T-cell (primary cell): ENCODE results near the gene TP53I13. TPM values are rescaled to one million over a fixed set of nuclear protein-coding genes. Genes with fewer than 3 reads are reported as not detected.

Experiments
- ATAC-seq, 4 experiments: fragments of 200-7000 bp in 3 of 4; fragments of 150-1000 bp in 1 of 4; cut with Tn5 transposase; replicated peaks in 1 of 4; 1 replicate in 3 of 4; 2 replicates in 1 of 4; pipeline ENCODE4 v1.10.0; 2021; ENCODE audit warnings: moderate library complexity in 3 of 4, mild to moderate bottlenecking in 2 of 4, moderate number of reproducible peaks in 1 of 4
- CTCF ChIA-PET, 2 donors: fragments of 300-600 bp; sonication (Branson Sonifier 250); formaldehyde crosslinking; loops; one replicate each; lab custom pipeline; 2022; ENCODE audit warnings: antibody characterized with exemption in 2 of 2; lab: Charles Lee
- POLR2A ChIA-PET, 2 donors: fragments of 300-600 bp; sonication (Branson Sonifier 250); formaldehyde crosslinking; loops; one replicate each; lab custom pipeline; 2022; ENCODE audit warnings: antibody characterized with exemption in 2 of 2; lab: Charles Lee
- DNase-seq, 35 experiments: peaks; one replicate each; pipeline versions ENCODE4 v3.0.0 to v3.0.0-alpha.2; 2013 to 2023
- H3K27ac ChIP-seq: one replicate; pipeline ENCODE4 v1.5.1; 2013; ENCODE audit warnings: low read length
- H3K27me3 ChIP-seq, 2 experiments: replicated peaks in 1 of 2; 1 replicate in 1 of 2; 2 replicates in 1 of 2; pipeline versions ENCODE4 v1.6.1 to v1.7.0; 2013; ENCODE audit warnings: low read length in 1 of 2, mixed read lengths in 1 of 2; ENCODE audit not compliant: control insufficient read depth in 2 of 2, insufficient read depth in 2 of 2; ENCODE audit errors: extremely low read depth in 1 of 2
- H3K36me3 ChIP-seq, 2 donors: 1 replicate in 1 of 2; 2 replicates in 1 of 2; pipeline versions ENCODE4 v1.6.1 to v1.7.0; 2013; ENCODE audit warnings: low read length in 1 of 2; ENCODE audit not compliant: control insufficient read depth in 2 of 2, insufficient read depth in 1 of 2; ENCODE audit errors: extremely low read depth in 1 of 2
- H3K4me1 ChIP-seq, 2 experiments: 1 replicate in 1 of 2; 2 replicates in 1 of 2; pipeline versions ENCODE4 v1.6.1 to v1.7.0; 2013; ENCODE audit warnings: low read length in 2 of 2, mixed read lengths in 1 of 2; ENCODE audit not compliant: insufficient read depth in 2 of 2, control insufficient read depth in 1 of 2; ENCODE audit errors: extremely low read depth in 1 of 2
- H3K4me3 ChIP-seq, 2 donors: 1 replicate in 1 of 2; 2 replicates in 1 of 2; pipeline versions ENCODE4 v1.5.1 to v1.7.0; 2013; ENCODE audit warnings: mild to moderate bottlenecking in 2 of 2, low read length in 1 of 2, moderate library complexity in 1 of 2; ENCODE audit not compliant: control insufficient read depth in 1 of 2; ENCODE audit errors: extremely low read depth in 1 of 2
- H3K9me3 ChIP-seq: 2 replicates; pipeline ENCODE4 v1.7.0; 2013
- H3K27ac Mint-ChIP-seq, 2 donors: one replicate each; pipeline ENCODE4 v1.8.0; 2020 to 2021; ENCODE audit warnings: mild to moderate bottlenecking in 2 of 2, mixed read lengths in 2 of 2
- H3K27me3 Mint-ChIP-seq, 2 donors: one replicate each; pipeline ENCODE4 v1.8.0; 2021 to 2022; ENCODE audit warnings: mixed read lengths in 2 of 2
- H3K36me3 Mint-ChIP-seq: one replicate; pipeline ENCODE4 v1.8.0; 2021; ENCODE audit warnings: mixed read lengths
- H3K4me1 Mint-ChIP-seq, 3 donors: one replicate each; pipeline ENCODE4 v1.8.0; 2020 to 2022; ENCODE audit warnings: mixed read lengths in 3 of 3, mild to moderate bottlenecking in 1 of 3
- H3K4me3 Mint-ChIP-seq, 3 donors: one replicate each; pipeline ENCODE4 v1.8.0; 2020 to 2022; ENCODE audit warnings: mild to moderate bottlenecking in 3 of 3, mixed read lengths in 3 of 3, moderate library complexity in 3 of 3
- H3K9me3 Mint-ChIP-seq, 3 donors: one replicate each; pipeline ENCODE4 v1.8.0; 2020 to 2022; ENCODE audit warnings: mixed read lengths in 3 of 3
- WGBS: methylation state at CpG from one replicate; pipeline ENCODE4 v1.1.5; 2013; ENCODE audit warnings: missing lambda C conversion rate; ENCODE audit not compliant: insufficient coverage; 5-methylcytosine and 5-hydroxymethylcytosine counted together
- total RNA-seq, 35 experiments: library from RNA in 6 of 35; stranded (reverse) in 6 of 35; fragments of 120-200 nt in 1 of 35; gene quantifications; one replicate each; pipeline versions ENCODE4 v1.2.1 to v1.2.4 and lab custom pipeline; 2013 to 2026

TP53I13 gene
- total RNA-seq, 5 donors from 2014 or later (not counting 1 experiment from before 2014, with no cell fraction given): 56.0 to 166 (median 128) TPM

- H3K36me3 ChIP-seq: peaks cover 26 to 64% of the 10 kb centered on the region in 2 donors
- Mint-ChIP-seq H3K9me3 (no peaks in the 10 kb centered on the region), H3K27ac (no peak overlapping the region)
These were observed 5.6 kb downstream of the TP53I13 start for GRCh38 chr17:29573871-29574731.

GRCh38 chr17:29574732-29575510, 6.4 kb downstream of the TP53I13 start:
- Histone ChIP-seq H3K36me3 (peaks cover 26 to 72% of the 10 kb centered on the region in 2 donors), H3K27ac (no peak overlapping the region), H3K4me1 (peaks cover 0 to 12% of the 10 kb centered on the region in 2 experiments), H3K4me3 (no peak overlapping the region), H3K27me3 (no peaks in the 10 kb centered on the region), H3K9me3 (no peaks in the 10 kb centered on the region)
- H3K27me3 Mint-ChIP-seq: no peaks in the 10 kb centered on the region
- no peak overlapping the region for H3K4me3 Mint-ChIP-seq
- H3K27ac Mint-ChIP-seq: no peak overlapping the region
- peaks cover 10% of the 10 kb centered on the region for H3K36me3 Mint-ChIP-seq
- WGBS: 98% methylated on average over 12 of the region's 17 CpGs
- no peaks in the 10 kb centered on the region for H3K9me3 Mint-ChIP-seq
- DNase-seq: peak in 1 of 35 experiments; percentile 12
- no peak for ATAC-seq
- CTCF ChIA-PET: interaction anchor here (0.6 kb wide), 2 partner anchors 205 to 233 kb away, joined by 5 read pairs; no protein-coding TSS in a partner anchor
- POLR2A ChIA-PET: interaction anchor here in 1 of 2 donors (0.6 kb wide), 1 partner anchor 21 kb away, joined by 5 read pairs; no protein-coding TSS in a partner anchor
- H3K4me1 Mint-ChIP-seq: peaks cover 8 to 13% (median 8%) of the 10 kb centered on the region in 3 donors

More at GRCh38 chr17:29573871-29574731, 5.6 kb downstream of the TP53I13 start:
- DNase-seq: peak in 1 of 35 experiments; percentile 11
- CTCF ChIA-PET: interaction anchor here in 1 of 2 donors (0.6 to 0.7 kb wide), 2 partner anchors 165 to 206 kb away, joined by 5 read pairs; no protein-coding TSS in a partner anchor
- Mint-ChIP-seq H3K36me3 (peaks cover 6% of the 10 kb centered on the region), H3K4me1 (peaks cover 10 to 18% (median 13%) of the 10 kb centered on the region in 3 donors), H3K27me3 (no peaks in the 10 kb centered on the region), H3K4me3 (no peak overlapping the region)
- no peak overlapping the region for H3K27ac ChIP-seq
- no peaks in the 10 kb centered on the region for H3K9me3 ChIP-seq
- POLR2A ChIA-PET: no interaction called here
- ATAC-seq: no peak
- H3K4me3 ChIP-seq: no peak overlapping the region
- no peaks in the 10 kb centered on the region for H3K27me3 ChIP-seq
- peaks cover 5 to 17% of the 10 kb centered on the region in 2 experiments for H3K4me1 ChIP-seq
- WGBS: 94% methylated on average over 4 of the region's 14 CpGs

- no peak for DNase-seq
- CTCF ChIA-PET: interaction anchor here in 1 of 2 donors (0.6 kb wide), 1 partner anchor 232 kb away, joined by 5 read pairs; no protein-coding TSS in a partner anchor
- Mint-ChIP-seq H3K27me3 (no peaks in the 10 kb centered on the region), H3K4me1 (peaks cover 12 to 15% (median 12%) of the 10 kb centered on the region in 3 donors), H3K9me3 (no peaks in the 10 kb centered on the region), H3K36me3 (peaks cover 15% of the 10 kb centered on the region), H3K4me3 (no peak overlapping the region), H3K27ac (no peak overlapping the region)
- H3K4me1 ChIP-seq: peaks cover 0 to 19% of the 10 kb centered on the region in 2 experiments
- ATAC-seq: no peak
- POLR2A ChIA-PET: interaction anchor here in 1 of 2 donors (0.6 kb wide), 1 partner anchor 22 kb away, joined by 5 read pairs; no protein-coding TSS in a partner anchor
- WGBS: 93% methylated on average over 28 of the region's 28 CpGs
- H3K9me3 ChIP-seq: no peaks in the 10 kb centered on the region
- no peaks in the 10 kb centered on the region for H3K27me3 ChIP-seq
- peaks cover 31 to 74% of the 10 kb centered on the region in 2 donors for H3K36me3 ChIP-seq
- no peak overlapping the region for H3K4me3 ChIP-seq
- no peak overlapping the region for H3K27ac ChIP-seq
These were observed 7.2 kb downstream of the TP53I13 start for GRCh38 chr17:29575511-29576213.

GRCh38 chr17:29576214-29577000, 7.9 kb downstream of the TP53I13 start:
- ATAC-seq: no peak
- no peak overlapping the region for H3K27ac Mint-ChIP-seq
- peaks cover 32 to 74% of the 10 kb centered on the region in 2 donors for H3K36me3 ChIP-seq

GRCh38 chr17:29577001-29577370, 8.5 kb downstream of the TP53I13 start:
- H3K27ac Mint-ChIP-seq: no peak overlapping the region
- WGBS: 100% methylated on average over 8 of the region's 9 CpGs
- no peak overlapping the region for H3K4me3 Mint-ChIP-seq
- no peaks in the 10 kb centered on the region for H3K27me3 ChIP-seq
- peaks cover 7 to 10% (median 9%) of the 10 kb centered on the region in 3 donors for H3K4me1 Mint-ChIP-seq
- ChIA-PET CTCF (no interaction called here), POLR2A (no interaction called here)
- no peak for DNase-seq
- no peaks in the 10 kb centered on the region for H3K27me3 Mint-ChIP-seq
- no peak overlapping the region for H3K27ac ChIP-seq
- H3K9me3 ChIP-seq: no peaks in the 10 kb centered on the region
- H3K36me3 ChIP-seq: peaks cover 35 to 77% of the 10 kb centered on the region in 2 donors
- no peak overlapping the region for H3K4me3 ChIP-seq
- no peak for ATAC-seq
- peaks cover 0 to 25% of the 10 kb centered on the region in 2 experiments for H3K4me1 ChIP-seq
- H3K36me3 Mint-ChIP-seq: peaks cover 15% of the 10 kb centered on the region
- no peaks in the 10 kb centered on the region for H3K9me3 Mint-ChIP-seq

More at GRCh38 chr17:29576214-29577000, 7.9 kb downstream of the TP53I13 start:
- H3K4me3 ChIP-seq: no peak overlapping the region
- Mint-ChIP-seq H3K4me1 (peaks cover 7 to 10% (median 9%) of the 10 kb centered on the region in 3 donors), H3K36me3 (peaks cover 15% of the 10 kb centered on the region), H3K27me3 (no peaks in the 10 kb centered on the region), H3K4me3 (no peak overlapping the region), H3K9me3 (no peaks in the 10 kb centered on the region)
- H3K27ac ChIP-seq: no peak overlapping the region
- H3K9me3 ChIP-seq: no peaks in the 10 kb centered on the region
- H3K27me3 ChIP-seq: no peaks in the 10 kb centered on the region
- DNase-seq: no peak
- 95% methylated on average over 21 of the region's 37 CpGs for WGBS
- CTCF ChIA-PET: no interaction called here
- POLR2A ChIA-PET: no interaction called here
- H3K4me1 ChIP-seq: peaks cover 0 to 25% of the 10 kb centered on the region in 2 experiments
